Neural progenitor cell (in vitro differentiated cells): ENCODE measurements around the gene METTL6.

Experiments
- CTCF ChIP-seq: fragments of 200-600 bp; sonication (generic); IDR thresholded peaks from 2 replicates; pipeline ENCODE4 v1.5.1; 2017; ENCODE audit warnings: antibody characterized with exemption, mild to moderate bottlenecking
- EZH2 ChIP-seq: fragments of 200-600 bp; sonication (generic); IDR thresholded peaks from 2 replicates; pipeline ENCODE4 v1.6.1; 2017; ENCODE audit warnings: antibody characterized with exemption, mild to moderate bottlenecking, moderate library complexity

GRCh38 chr3:15431256-15431837 lies 4.0 kb upstream of the METTL6 start:
- TF ChIP-seq CTCF (no peak), EZH2 (no peak)
